Adrenal gland (tissue), 12 donors: ENCODE data around the gene MRPS27. TPM values are rescaled to one million over a fixed set of nuclear protein-coding genes. Genes with fewer than 3 reads are reported as not detected.
"Not testable (repeated sequence)": the region's sequence is repeated elsewhere in the genome, so short reads cannot be mapped to it uniquely, and the experiment has no call there.

Experiments used
- DNase-seq, 7 donors: peaks; one replicate each; pipeline ENCODE4 v3.0.0-alpha.2; 2019 to 2020
- H3K27ac ChIP-seq, 5 donors: fragments of 200-600 bp; sonication (generic) in 4 of 5; 1 replicate in 3 of 5; 2 replicates in 2 of 5; pipeline versions ENCODE4 v1.5.1 to v1.8.0; 2016 to 2020; ENCODE audit warnings: mild to moderate bottlenecking in 1 of 5
- H3K27me3 ChIP-seq: fragments of 200-600 bp; 2 replicates; pipeline ENCODE4 v1.8.0; 2021
- H3K36me3 ChIP-seq, 2 donors: fragments of 200-600 bp; replicated peaks in 1 of 2; 1 replicate in 1 of 2; 2 replicates in 1 of 2; pipeline versions ENCODE4 v1.5.1 to v1.8.0; 2018 to 2022
- H3K4me1 ChIP-seq, 2 donors: fragments of 200-600 bp; replicated peaks in 1 of 2; 1 replicate in 1 of 2; 2 replicates in 1 of 2; pipeline versions ENCODE4 v1.5.1 to v1.8.0; 2018 to 2021
- H3K4me3 ChIP-seq, 4 donors: fragments of 200-600 bp; sonication (generic) in 3 of 4; one replicate each; pipeline ENCODE4 v1.5.1; 2016 to 2018
- H3K9me3 ChIP-seq, 3 donors: fragments of 200-600 bp; sonication (generic) in 1 of 3; replicated peaks in 1 of 3; 1 replicate in 2 of 3; 2 replicates in 1 of 3; pipeline versions ENCODE4 v1.5.1 to v1.8.0; 2016 to 2021
- CTCF ChIP-seq, 6 experiments: fragments of 450-650 bp in 4 of 6; fragments of 200-600 bp in 2 of 6; sonication (generic) in 1 of 6; IDR thresholded peaks; 1 replicate in 5 of 6; 2 replicates in 1 of 6; pipeline versions ENCODE4 v1.5.1 to v1.8.0; 2016 to 2021; ENCODE audit warnings: antibody characterized with exemption in 6 of 6, mild to moderate bottlenecking in 2 of 6, moderate library complexity in 1 of 6
- POLR2A ChIP-seq, 2 donors: fragments of 450-650 bp; IDR thresholded peaks; one replicate each; pipeline ENCODE4 v1.6.1; 2017; ENCODE audit warnings: antibody characterized with exemption in 2 of 2, mild to moderate bottlenecking in 2 of 2, moderate library complexity in 1 of 2
- WGBS, 4 donors: extraction: QIAGEN DNeasy Blood & Tissue Kit in 2 of 4; methylation state at CpG; one replicate each; pipeline versions ENCODE4 v1.1.5 to v1.1.7; 2013 to 2017; 5-methylcytosine and 5-hydroxymethylcytosine counted together
- intact Hi-C, 2 donors: fragments of 100-400 bp; cut with DNase I; formaldehyde crosslinking; loops; one replicate each; pipeline versions ENCODE4 v1.14.1 to v1.15.0; 2022 to 2023
- polyA plus RNA-seq, 3 donors: library from polyadenylated mRNA; stranded (reverse); fragments of 200-250 nt in 2 of 3; fragments of 350-450 nt in 1 of 3; fragmentation: Illumina TruSeq in 1 of 3; extraction: RNeasy Lipid Tissue Mini Kit (QIAGEN cat#74804) in 1 of 3; gene quantifications; one replicate each; pipeline ENCODE4 v1.2.3, GENCODE V29; 2013 to 2014
- total RNA-seq, 9 donors: library from RNA; depleted of rRNA in 4 of 9; stranded (reverse); fragments of >200 nt in 4 of 9; fragments of 120-200 nt in 1 of 9; fragmentation: NEBNext Ultra II Directional in 1 of 9; extraction: Animal tissue kit (Norgen Biotek cat#: 25700) in 1 of 9; gene quantifications; one replicate each; pipeline versions ENCODE4 v1.1.0 to v1.2.4, GENCODE V29; 2013 to 2023
- donor health status: healthy with polysubstance abuse.
- donor health status: Bipolar disorder and iron deficiency.
- donor health status: DM: yes; HTN: yes; CAD: no.
- donor health status: DM: no; HTN: no; CAD: no.
- donor health status: DM: no; HTN: no; CAD: no.
- donor health status: DM: yes; HTN: yes; CAD: no.

Gene MRPS27
- total and polyA plus RNA-seq, 12 donors = 20.8 to 92.8 (median 67.3) TPM

- peak overlapping the region in 3 of 5 donors; percentile 9 to 58 (median 15) for H3K27ac ChIP-seq
- TF ChIP-seq POLR2A (IDR thresholded peaks at IDR 0.05) = no peak
- peak in 6 of 7 donors; percentile 17 to 72 (median 37) for DNase-seq
- intact Hi-C loops = no loop called here
- no peaks in the 10 kb centered on the region for H3K4me1 ChIP-seq
- no peaks in the 10 kb centered on the region for H3K27me3 ChIP-seq
- peaks cover 0 to 1% of the 10 kb centered on the region in 2 donors for H3K36me3 ChIP-seq
- no peak overlapping the region for H3K4me3 ChIP-seq
- no peaks in the 10 kb centered on the region for H3K9me3 ChIP-seq
- 69 to 81% (median 74%) methylated on average over 23 to 29 of the region's 29 CpGs for WGBS, 4 donors
Measured at GRCh38 chr5:72179028-72179815, 140.8 kb downstream of the MRPS27 start.

DNA sequence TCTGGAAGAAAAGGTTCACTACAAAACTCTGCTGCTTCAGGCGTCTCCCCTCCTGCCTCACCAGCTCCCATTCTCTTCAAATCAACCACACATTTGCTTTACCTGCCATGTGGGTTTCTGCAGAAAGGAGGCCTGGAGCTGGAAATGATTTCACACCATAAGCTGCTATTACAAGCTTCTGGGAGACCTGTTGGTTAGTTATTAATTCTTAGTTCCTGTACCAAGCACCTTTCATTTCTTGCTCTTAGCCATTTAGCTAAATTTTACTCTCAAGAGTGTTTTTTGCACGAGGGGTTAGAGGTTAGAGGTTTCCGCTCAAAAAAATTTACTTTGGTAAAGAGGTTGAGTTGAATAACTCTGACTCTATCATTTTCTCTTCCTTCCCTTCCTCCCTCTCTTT lies 142.5 kb downstream of the MRPS27 start:
- no peaks in the 10 kb centered on the region for H3K4me1 ChIP-seq

DNA sequence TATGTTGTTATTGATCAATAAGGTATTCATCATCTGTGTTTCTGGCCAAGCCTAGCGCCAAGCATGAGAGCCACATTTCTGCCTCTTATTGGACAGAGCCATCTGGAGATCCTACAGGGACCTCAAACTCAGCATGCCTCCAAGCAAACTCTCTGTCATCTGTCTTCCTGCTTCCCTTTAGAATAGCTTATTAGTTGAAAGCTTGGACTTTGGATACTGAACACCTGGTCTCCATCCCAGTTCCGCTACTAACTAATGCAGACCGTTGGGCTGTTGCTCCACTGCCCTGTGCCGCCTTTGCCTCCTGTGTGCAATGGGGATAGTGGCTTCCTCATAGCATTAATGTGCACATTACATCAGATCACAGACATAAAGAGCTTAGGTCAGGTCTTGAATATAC lies 147.3 kb downstream of the MRPS27 start:
- no peak overlapping the region for H3K4me3 ChIP-seq
- TF ChIP-seq POLR2A (IDR thresholded peaks at IDR 0.05) = no peak
- TF ChIP-seq CTCF (IDR thresholded peaks at IDR 0.05) = no peak
- peaks cover 0 to 4% of the 10 kb centered on the region in 2 donors for H3K4me1 ChIP-seq
- intact Hi-C loops = no loop called here
- 89 to 95% (median 94%) methylated on average over 4 of the region's 4 CpGs for WGBS, 4 donors
- no peaks in the 10 kb centered on the region for H3K9me3 ChIP-seq
- no peaks in the 10 kb centered on the region for H3K27me3 ChIP-seq
- H3K36me3 ChIP-seq = no peaks in the 10 kb centered on the region
- H3K27ac ChIP-seq = no peak overlapping the region
- no peak for DNase-seq

More for the DNA sequence above, 142.5 kb downstream of the MRPS27 start:
- Histone ChIP-seq H3K4me3 (no peak overlapping the region), H3K36me3 (no peaks in the 10 kb centered on the region), H3K27me3 (no peaks in the 10 kb centered on the region), H3K9me3 (no peaks in the 10 kb centered on the region), H3K27ac (no peak overlapping the region)
- DNase-seq = no peak
- 92 to 96% (median 94%) methylated on average over 3 of the region's 3 CpGs for WGBS, 4 donors
- TF ChIP-seq CTCF (IDR thresholded peaks at IDR 0.05) (no peak), POLR2A (IDR thresholded peaks at IDR 0.05) (no peak)
- intact Hi-C loops = no loop called here

- intact Hi-C loops = no loop called here
- Histone ChIP-seq H3K27me3 (no peaks in the 10 kb centered on the region), H3K4me3 (no peak overlapping the region), H3K36me3 (no peaks in the 10 kb centered on the region), H3K27ac (no peak overlapping the region), H3K9me3 (no peaks in the 10 kb centered on the region), H3K4me1 (peaks cover 0 to 13% of the 10 kb centered on the region in 2 donors)
- DNase-seq = no peak
- 89 to 91% (median 90%) methylated on average over 6 of the region's 6 CpGs for WGBS, 4 donors
- TF ChIP-seq CTCF (IDR thresholded peaks at IDR 0.05) (no peak), POLR2A (IDR thresholded peaks at IDR 0.05) (no peak)
Measured at GRCh38 chr5:72171667-72172066, 148.4 kb downstream of the MRPS27 start.

- H3K36me3 ChIP-seq, H3K27ac ChIP-seq, DNase-seq, intact Hi-C loops, H3K27me3 ChIP-seq, H3K4me3 ChIP-seq, H3K9me3 ChIP-seq: not testable (repeated sequence)
- WGBS, 4 donors = 89 to 95% (median 91%) methylated on average over 3 of the region's 3 CpGs
- H3K4me1 ChIP-seq = peaks cover 0 to 18% of the 10 kb centered on the region in 2 donors
Measured at GRCh38 chr5:72171181-72171580, 148.9 kb downstream of the MRPS27 start.
